ENCODE measurements around the gene GOLGA8F.
"Not testable (repeated sequence)": the region's sequence is repeated elsewhere in the genome, so short reads cannot be mapped to it uniquely, and the experiment has no call there.

- not testable (repeated sequence) for TF ChIP-seq POLR2AphosphoS5 (IDR thresholded peaks at IDR 0.05; ENCODE audit: borderline replicate concordance, low read depth, low read length); EZH2 (IDR thresholded peaks at IDR 0.05); FOXP2 (optimal IDR thresholded peaks at IDR 0.05; ENCODE audit: control extremely low read depth, extremely low read length, insufficient read depth)
Observed at GRCh38 chr15:28380053-28380452, 1.6 kb downstream of the GOLGA8F start.

All from SK-N-MC (cell line).